Nephron progenitor cell (in vitro differentiated cells): ENCODE measurements around the gene PCGF1.

Experiments
- DNase-seq: peaks from one replicate; pipeline ENCODE4 v3.0.0; 2021
- H3K27ac Mint-ChIP-seq: 2 replicates; pipeline ENCODE4 v1.8.0; 2021; ENCODE audit warnings: mild to moderate bottlenecking, moderate library complexity, mixed read lengths
- H3K27me3 Mint-ChIP-seq: 2 replicates; pipeline ENCODE4 v1.8.0; 2021; ENCODE audit warnings: mild to moderate bottlenecking, low read depth, mixed read lengths; ENCODE audit not compliant: poor library complexity
- H3K36me3 Mint-ChIP-seq: 2 replicates; pipeline ENCODE4 v1.8.0; 2021; ENCODE audit warnings: low read depth, mixed read lengths
- H3K4me1 Mint-ChIP-seq: 2 replicates; pipeline ENCODE4 v1.8.0; 2021; ENCODE audit warnings: mixed read lengths
- H3K4me3 Mint-ChIP-seq: 2 replicates; pipeline ENCODE4 v1.8.0; 2021; ENCODE audit warnings: mild to moderate bottlenecking, moderate library complexity, mixed read lengths
- H3K9me3 Mint-ChIP-seq: 2 replicates; pipeline ENCODE4 v1.8.0; 2021; ENCODE audit warnings: mild to moderate bottlenecking, moderate library complexity, mixed read lengths
- CTCF ChIP-seq: fragments of 200-600 bp; sonication (generic); IDR thresholded peaks from 2 replicates; pipeline ENCODE4 v1.5.0; 2021; ENCODE audit warnings: antibody characterized with exemption

PCGF1 gene

GRCh38 chr2:74482801-74483674 lies 24.5 kb downstream of the PCGF1 start, which contains the start of the genes CCDC142 and TTC31:
CCDC142 (minus strand) TSS chr2:74482998; CDS start chr2:74482837, 161 bp downstream.
TTC31 (plus strand) TSS chr2:74483081; CDS start chr2:74483096, 15 bp downstream.
- Mint-ChIP-seq H3K9me3 (no peaks in the 10 kb centered on the region), H3K4me3 (peak within 1 kb of the TSS; percentile 94), H3K27me3 (peaks cover 2% of the 10 kb centered on the region), H3K4me1 (peaks cover 34% of the 10 kb centered on the region), H3K36me3 (peaks cover 32% of the 10 kb centered on the region), H3K27ac (peak within 1 kb of the TSS; percentile 91)
- DNase-seq, result peak; percentile 92
- peak; percentile 67 for TF ChIP-seq CTCF

- peaks cover 5% of the 10 kb centered on the region for H3K27me3 Mint-ChIP-seq
- H3K27ac Mint-ChIP-seq, result peak overlapping the region; percentile 84
- H3K4me3 Mint-ChIP-seq, result peak overlapping the region; percentile 94
- peaks cover 34% of the 10 kb centered on the region for H3K4me1 Mint-ChIP-seq
- no peaks in the 10 kb centered on the region for H3K9me3 Mint-ChIP-seq
- H3K36me3 Mint-ChIP-seq, result peaks cover 36% of the 10 kb centered on the region
- TF ChIP-seq CTCF, result no peak
- peak; percentile 68 for DNase-seq
These were observed 25.3 kb downstream of the PCGF1 start for GRCh38 chr2:74481961-74482800.

- peaks cover 5% of the 10 kb centered on the region for H3K27me3 Mint-ChIP-seq
- H3K36me3 Mint-ChIP-seq, result peaks cover 31% of the 10 kb centered on the region
- peaks cover 34% of the 10 kb centered on the region for H3K4me1 Mint-ChIP-seq
- no peaks in the 10 kb centered on the region for H3K9me3 Mint-ChIP-seq
- H3K27ac Mint-ChIP-seq, result no peak overlapping the region
- no peak for DNase-seq
- H3K4me3 Mint-ChIP-seq, result peak overlapping the region; percentile 94
- no peak for TF ChIP-seq CTCF
These were observed 26.1 kb downstream of the PCGF1 start for GRCh38 chr2:74481431-74481830.

GRCh38 chr2:74474899-74475298 lies 32.6 kb downstream of the PCGF1 start:
- no peak for TF ChIP-seq CTCF
- DNase-seq, result peak; percentile 38
- H3K4me3 Mint-ChIP-seq, result no peak overlapping the region
- peak overlapping the region; percentile 40 for H3K27ac Mint-ChIP-seq
- no peaks in the 10 kb centered on the region for H3K9me3 Mint-ChIP-seq
- H3K27me3 Mint-ChIP-seq, result peaks cover 5% of the 10 kb centered on the region
- peaks cover 37% of the 10 kb centered on the region for H3K36me3 Mint-ChIP-seq
- H3K4me1 Mint-ChIP-seq, result peaks cover 34% of the 10 kb centered on the region

- H3K4me1 Mint-ChIP-seq, result peaks cover 35% of the 10 kb centered on the region
- H3K9me3 Mint-ChIP-seq, result no peaks in the 10 kb centered on the region
- DNase-seq, result no peak
- H3K27me3 Mint-ChIP-seq, result peaks cover 7% of the 10 kb centered on the region
- H3K36me3 Mint-ChIP-seq, result peaks cover 38% of the 10 kb centered on the region
- peak overlapping the region; percentile 42 for H3K4me3 Mint-ChIP-seq
- no peak for TF ChIP-seq CTCF
- H3K27ac Mint-ChIP-seq, result no peak overlapping the region
These were observed 33.0 kb downstream of the PCGF1 start for GRCh38 chr2:74474481-74474880.
